Glutamatergic neuron (in vitro differentiated cells): Measurements from ENCODE around the gene NHS. TPM values are rescaled to one million over a fixed set of nuclear protein-coding genes. Genes with fewer than 3 reads are reported as not detected.
A peak's percentile ranks its signal among the peaks of the same experiment; 100 is the strongest.

Experiments used
- DNase-seq: peaks from one replicate; pipeline ENCODE4 v3.0.0; 2022
- H3K27ac Mint-ChIP-seq: one replicate; pipeline ENCODE4 v1.8.0; 2020; ENCODE audit warnings: mild to moderate bottlenecking, mixed read lengths, inconsistent platforms; ENCODE audit not compliant: unreplicated experiment
- H3K27me3 Mint-ChIP-seq: one replicate; pipeline ENCODE4 v1.8.0; 2020; ENCODE audit warnings: mild to moderate bottlenecking, moderate library complexity, mixed read lengths, inconsistent platforms; ENCODE audit not compliant: unreplicated experiment
- H3K36me3 Mint-ChIP-seq: one replicate; pipeline ENCODE4 v1.8.0; 2020; ENCODE audit warnings: mild to moderate bottlenecking, mixed read lengths, inconsistent platforms; ENCODE audit not compliant: unreplicated experiment
- H3K4me1 Mint-ChIP-seq: one replicate; pipeline ENCODE4 v1.8.0; 2020; ENCODE audit warnings: mild to moderate bottlenecking, low read depth, mixed read lengths, inconsistent platforms; ENCODE audit not compliant: unreplicated experiment
- H3K4me3 Mint-ChIP-seq: one replicate; pipeline ENCODE4 v1.8.0; 2020; ENCODE audit warnings: mild to moderate bottlenecking, mixed read lengths, inconsistent platforms; ENCODE audit not compliant: unreplicated experiment
- H3K9me3 Mint-ChIP-seq: one replicate; pipeline ENCODE4 v1.8.0; 2020; ENCODE audit warnings: mild to moderate bottlenecking, moderate library complexity, mixed read lengths, inconsistent platforms; ENCODE audit not compliant: unreplicated experiment
- total RNA-seq: library from RNA; stranded (reverse); fragmentation: NEBNext Ultra II Directional; extraction: Animal tissue kit (Norgen Biotek cat#: 25700); gene quantifications from one replicate; pipeline ENCODE4 v1.2.1, GENCODE V29; 2021; ENCODE audit not compliant: unreplicated experiment
- TF ChIP-seq, protein P1 (sequence below): fragments of 200-600 bp; sonication (generic); IDR thresholded peaks from one replicate; pipeline ENCODE4 v1.5.0; 2021; ENCODE audit not compliant: partially characterized antibody, unreplicated experiment

NHS gene
- total RNA-seq, 1 donor from 2014 or later, result 9.1 TPM

DNA sequence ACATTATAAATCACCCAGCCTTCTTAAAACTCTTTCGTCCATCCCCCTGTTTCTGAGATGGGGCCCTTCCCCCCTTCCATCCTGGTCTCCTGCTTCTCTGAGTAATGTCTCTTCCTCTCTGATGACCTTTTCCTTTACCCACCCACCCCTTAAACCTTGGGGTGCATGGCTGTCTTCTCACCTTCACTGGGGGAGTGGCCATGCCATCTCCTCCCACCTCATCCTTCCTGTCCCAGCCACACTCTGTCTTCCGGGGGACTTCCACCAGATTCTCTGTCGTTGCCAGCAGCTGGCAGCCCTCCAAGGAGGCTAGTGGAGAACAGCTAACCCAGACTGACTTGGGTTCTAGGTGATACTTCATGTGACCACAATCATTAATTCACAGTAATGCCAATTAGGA, 279.1 kb downstream of the NHS start:
- TF ChIP-seq, protein P1, sequence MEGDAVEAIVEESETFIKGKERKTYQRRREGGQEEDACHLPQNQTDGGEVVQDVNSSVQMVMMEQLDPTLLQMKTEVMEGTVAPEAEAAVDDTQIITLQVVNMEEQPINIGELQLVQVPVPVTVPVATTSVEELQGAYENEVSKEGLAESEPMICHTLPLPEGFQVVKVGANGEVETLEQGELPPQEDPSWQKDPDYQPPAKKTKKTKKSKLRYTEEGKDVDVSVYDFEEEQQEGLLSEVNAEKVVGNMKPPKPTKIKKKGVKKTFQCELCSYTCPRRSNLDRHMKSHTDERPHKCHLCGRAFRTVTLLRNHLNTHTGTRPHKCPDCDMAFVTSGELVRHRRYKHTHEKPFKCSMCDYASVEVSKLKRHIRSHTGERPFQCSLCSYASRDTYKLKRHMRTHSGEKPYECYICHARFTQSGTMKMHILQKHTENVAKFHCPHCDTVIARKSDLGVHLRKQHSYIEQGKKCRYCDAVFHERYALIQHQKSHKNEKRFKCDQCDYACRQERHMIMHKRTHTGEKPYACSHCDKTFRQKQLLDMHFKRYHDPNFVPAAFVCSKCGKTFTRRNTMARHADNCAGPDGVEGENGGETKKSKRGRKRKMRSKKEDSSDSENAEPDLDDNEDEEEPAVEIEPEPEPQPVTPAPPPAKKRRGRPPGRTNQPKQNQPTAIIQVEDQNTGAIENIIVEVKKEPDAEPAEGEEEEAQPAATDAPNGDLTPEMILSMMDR, result no peak
- Mint-ChIP-seq H3K27me3 (peaks cover 7% of the 10 kb centered on the region), H3K36me3 (no peaks in the 10 kb centered on the region), H3K4me1 (peaks cover 4% of the 10 kb centered on the region), H3K9me3 (no peaks in the 10 kb centered on the region), H3K27ac (no peak overlapping the region), H3K4me3 (no peak overlapping the region)
- no peak for DNase-seq

- Mint-ChIP-seq H3K9me3 (peaks cover 2% of the 10 kb centered on the region), H3K4me3 (peak overlapping the region; percentile 91), H3K36me3 (no peaks in the 10 kb centered on the region), H3K4me1 (peaks cover 4% of the 10 kb centered on the region), H3K27me3 (peaks cover 5% of the 10 kb centered on the region), H3K27ac (no peak overlapping the region)
- peak; percentile 44 for DNase-seq
- TF ChIP-seq, protein P1, result no peak
These were observed 280.4 kb downstream of the NHS start for GRCh38 chrX:17655211-17656034.

GRCh38 chrX:17656035-17656418, 281.0 kb downstream of the NHS start:
- Mint-ChIP-seq H3K9me3 (peaks cover 2% of the 10 kb centered on the region), H3K4me3 (peak overlapping the region; percentile 91), H3K36me3 (no peaks in the 10 kb centered on the region), H3K27me3 (peaks cover 5% of the 10 kb centered on the region), H3K27ac (no peak overlapping the region), H3K4me1 (peaks cover 4% of the 10 kb centered on the region)
- DNase-seq, result peak; percentile 24
- TF ChIP-seq, protein P1, result no peak

- Mint-ChIP-seq H3K36me3 (no peaks in the 10 kb centered on the region), H3K9me3 (peaks cover 2% of the 10 kb centered on the region), H3K27ac (no peak overlapping the region), H3K4me1 (peaks cover 4% of the 10 kb centered on the region), H3K27me3 (peaks cover 5% of the 10 kb centered on the region), H3K4me3 (peak overlapping the region; percentile 76)
- TF ChIP-seq, protein P1, result no peak
- no peak for DNase-seq
These were observed 281.6 kb downstream of the NHS start for GRCh38 chrX:17656556-17656955.

- no peak overlapping the region for H3K4me3 Mint-ChIP-seq
These were observed 287.4 kb downstream of the NHS start for GRCh38 chrX:17662391-17662790.

More at GRCh38 chrX:17662391-17662790, 287.4 kb downstream of the NHS start:
- DNase-seq, result no peak
- Mint-ChIP-seq H3K9me3 (peaks cover 2% of the 10 kb centered on the region), H3K27me3 (no peaks in the 10 kb centered on the region), H3K4me1 (no peaks in the 10 kb centered on the region), H3K27ac (no peak overlapping the region), H3K36me3 (no peaks in the 10 kb centered on the region)
- TF ChIP-seq, protein P1, result no peak
